Erythroblast (primary cell): Measurements from ENCODE around the gene ADD1.

ENCODE experiments used
- GATA1 ChIP-seq: IDR thresholded peaks from 2 replicates; pipeline ENCODE4 v1.6.1; 2011; ENCODE audit warnings: low read depth, mild to moderate bottlenecking, control low read depth, low read length, moderate library complexity
- POLR2A ChIP-seq: IDR thresholded peaks from 2 replicates; pipeline ENCODE4 v1.6.1; 2011; ENCODE audit warnings: mild to moderate bottlenecking, low read length

DNA sequence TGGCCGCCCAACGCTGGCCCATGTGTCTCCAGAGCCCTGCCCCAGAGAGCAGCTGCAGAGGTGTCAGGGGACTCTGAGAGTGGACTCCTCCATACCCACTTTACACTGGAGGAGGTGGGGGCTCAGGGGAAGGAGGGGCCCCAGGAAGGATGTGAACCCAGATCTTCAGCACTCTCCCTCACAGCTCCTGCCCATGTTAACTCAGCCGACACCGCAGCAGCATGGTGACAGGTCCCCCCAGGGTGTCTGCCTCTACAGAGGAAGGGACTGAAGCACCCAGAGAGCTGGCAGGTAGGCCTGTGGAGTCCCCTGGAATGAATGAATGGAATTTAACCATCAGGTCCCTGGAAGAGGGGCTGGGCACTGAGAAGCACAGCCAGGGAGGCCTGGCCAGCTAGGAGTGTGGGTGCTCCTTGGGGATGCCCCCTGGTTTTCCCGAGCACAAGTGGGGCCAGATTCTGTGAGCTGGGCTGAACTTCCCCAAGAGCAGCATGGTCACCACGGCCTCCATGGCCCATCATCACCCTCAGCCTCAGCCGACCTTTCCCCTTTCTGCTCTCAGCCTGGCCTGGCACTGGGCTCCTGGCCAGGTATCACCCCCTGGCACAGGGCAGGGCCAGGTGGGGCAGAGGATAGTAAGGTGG is 28.9 kb upstream of the ADD1 start:
- TF ChIP-seq POLR2A (no peak), GATA1 (no peak)
